ENCODE measurements around the gene SPDYC.

The SPDYC gene

GRCh38 chr11:65131895-65132237 lies 38.2 kb upstream of the SPDYC start:
- no peak for DNase-seq (ENCODE audit: low read depth)
- TF ChIP-seq CTCF (conservative IDR thresholded peaks at IDR 0.05; ENCODE audit: low read depth, low read length), result no peak
- no peak overlapping the region for H3K4me3 ChIP-seq (ENCODE audit: low read length)

- no peak for TF ChIP-seq CTCF (conservative IDR thresholded peaks at IDR 0.05; ENCODE audit: low read depth, low read length)
- H3K4me3 ChIP-seq (ENCODE audit: low read length), result no peak overlapping the region
- DNase-seq (ENCODE audit: low read depth), result no peak
Measured at GRCh38 chr11:65132238-65132987, 37.6 kb upstream of the SPDYC start.

- no peak for TF ChIP-seq CTCF (conservative IDR thresholded peaks at IDR 0.05; ENCODE audit: low read depth, low read length)
- peak overlapping the region; percentile 91 for H3K4me3 ChIP-seq (ENCODE audit: low read length)
- DNase-seq (ENCODE audit: low read depth), result no peak
Measured at GRCh38 chr11:65132988-65133700, 36.9 kb upstream of the SPDYC start.

- H3K4me3 ChIP-seq (ENCODE audit: low read length), result peak overlapping the region; percentile 91
- no peak for TF ChIP-seq CTCF (conservative IDR thresholded peaks at IDR 0.05; ENCODE audit: low read depth, low read length)
- DNase-seq (ENCODE audit: low read depth), result no peak
Measured at GRCh38 chr11:65133724-65134123, 36.3 kb upstream of the SPDYC start.

GRCh38 chr11:65134240-65134951 lies 35.6 kb upstream of the SPDYC start, which contains the start of gene SYVN1:
SYVN1 (minus strand) TSS chr11:65134519; CDS start chr11:65133601, 918 bp downstream.
- no peak for TF ChIP-seq CTCF (conservative IDR thresholded peaks at IDR 0.05; ENCODE audit: low read depth, low read length)
- peak within 1 kb of the TSS; percentile 91 for H3K4me3 ChIP-seq (ENCODE audit: low read length)
- DNase-seq (ENCODE audit: low read depth), result peak; percentile 62

- H3K4me3 ChIP-seq (ENCODE audit: low read length), result peak overlapping the region; percentile 91
- DNase-seq (ENCODE audit: low read depth), result peak; percentile 97
- TF ChIP-seq CTCF (conservative IDR thresholded peaks at IDR 0.05; ENCODE audit: low read depth, low read length), result no peak
Measured at GRCh38 chr11:65134952-65135632, 34.9 kb upstream of the SPDYC start.

Measured in retinal pigment epithelial cell (primary cell).